DOHH2 (cell line): ENCODE results near the gene RPUSD2.

Experiments used
- H3F3A ChIP-seq: fragments of 200-600 bp; sonication (generic), shearing (Covaris generic); 2 replicates; pipeline ENCODE4 v1.6.0; 2016; ENCODE audit warnings: antibody characterized with exemption, mild to moderate bottlenecking; ENCODE audit not compliant: control insufficient read depth, insufficient read depth
- H3K27ac ChIP-seq: fragments of 200-600 bp; sonication (generic); 2 replicates; pipeline ENCODE4 v1.5.1; 2014; ENCODE audit warnings: low read depth, mild to moderate bottlenecking, low read length, moderate library complexity
- H3K27me3 ChIP-seq: fragments of 200-600 bp; sonication (generic); 2 replicates; pipeline ENCODE4 v1.6.1; 2014; ENCODE audit warnings: mild to moderate bottlenecking, low read length, mixed read lengths; ENCODE audit not compliant: control insufficient read depth
- H3K36me3 ChIP-seq: fragments of 200-600 bp; sonication (generic); 2 replicates; pipeline ENCODE4 v1.6.1; 2014; ENCODE audit warnings: mild to moderate bottlenecking, low read length, moderate library complexity, mixed read lengths; ENCODE audit not compliant: control insufficient read depth
- H3K4me1 ChIP-seq: fragments of 200-600 bp; sonication (generic); 2 replicates; pipeline ENCODE4 v1.6.1; 2014; ENCODE audit warnings: mild to moderate bottlenecking, low read length, mixed read lengths; ENCODE audit not compliant: control insufficient read depth
- H3K4me2 ChIP-seq: fragments of 200-600 bp; sonication (generic); 2 replicates; pipeline ENCODE4 v1.6.0; 2014; ENCODE audit warnings: mild to moderate bottlenecking, low read length, moderate library complexity
- H3K4me3 ChIP-seq: fragments of 200-600 bp; sonication (generic); 2 replicates; pipeline ENCODE4 v1.5.1; 2014; ENCODE audit warnings: mild to moderate bottlenecking, low read length, mixed read lengths
- H3K79me2 ChIP-seq: fragments of 200-600 bp; sonication (generic); 2 replicates; pipeline ENCODE4 v1.6.1; 2014; ENCODE audit warnings: mild to moderate bottlenecking, low read length, mixed read lengths; ENCODE audit not compliant: control insufficient read depth
- H3K9me2 ChIP-seq: fragments of 200-600 bp; sonication (generic); replicated peaks from 2 replicates; pipeline ENCODE4 v1.6.1; 2014; ENCODE audit warnings: mild to moderate bottlenecking, low read length, mixed read lengths; ENCODE audit not compliant: control insufficient read depth
- H3K9me3 ChIP-seq: fragments of 200-600 bp; sonication (generic); 2 replicates; pipeline ENCODE4 v1.6.1; 2014; ENCODE audit warnings: antibody characterized with exemption, low read length, mixed read lengths; ENCODE audit not compliant: control insufficient read depth, insufficient read depth
- H4K20me1 ChIP-seq: fragments of 200-600 bp; sonication (generic); 2 replicates; pipeline ENCODE4 v1.6.0; 2014; ENCODE audit warnings: low read depth, mild to moderate bottlenecking, antibody characterized with exemption, low read length, moderate library complexity; ENCODE audit not compliant: control insufficient read depth, insufficient read depth
- CTCF ChIP-seq: fragments of 200-600 bp; sonication (generic); IDR thresholded peaks from one replicate; pipeline ENCODE4 v1.5.1; 2014; ENCODE audit warnings: antibody characterized with exemption, mild to moderate bottlenecking, low read depth, low read length; ENCODE audit not compliant: poor library complexity, severe bottlenecking
- EZH2phosphoT487 ChIP-seq: fragments of 200-600 bp; sonication (generic); IDR thresholded peaks from 2 replicates; pipeline ENCODE4 v1.6.1; 2017; ENCODE audit warnings: borderline replicate concordance, mild to moderate bottlenecking, antibody characterized with exemption, low read length, moderate library complexity, mixed read lengths

The RPUSD2 gene

GRCh38 chr15:40594429-40594836, 25.3 kb downstream of the RPUSD2 start:
- H3K36me3 ChIP-seq = peaks cover 29% of the 10 kb centered on the region
- no peaks in the 10 kb centered on the region for H3K9me3 ChIP-seq
- 0 out of 2 replicates have a peak, but pooled peaks cover 5% of the 10 kb centered on the region for H4K20me1 ChIP-seq
- H3K4me2 ChIP-seq = peak overlapping the region; percentile 64
- peak overlapping the region; percentile 87 for H3K4me3 ChIP-seq
- TF ChIP-seq EZH2phosphoT487 (no peak), CTCF (no peak)
- peaks cover 59% of the 10 kb centered on the region for H3K4me1 ChIP-seq
- peaks cover 9% of the 10 kb centered on the region for H3F3A ChIP-seq
- no peaks in the 10 kb centered on the region for H3K9me2 ChIP-seq
- H3K27me3 ChIP-seq = peaks cover 5% of the 10 kb centered on the region
- H3K79me2 ChIP-seq = peaks cover 52% of the 10 kb centered on the region
- H3K27ac ChIP-seq = peak overlapping the region; percentile 92

GRCh38 chr15:40595219-40595618, 26.1 kb downstream of the RPUSD2 start:
- 0 out of 2 replicates have a peak, but pooled peaks cover 5% of the 10 kb centered on the region for H4K20me1 ChIP-seq
- H3K79me2 ChIP-seq = peaks cover 60% of the 10 kb centered on the region

GRCh38 chr15:40595773-40596172, 26.7 kb downstream of the RPUSD2 start:
- Histone ChIP-seq H3K36me3 (peaks cover 32% of the 10 kb centered on the region), H3K4me1 (peaks cover 61% of the 10 kb centered on the region), H3K9me2 (no peaks in the 10 kb centered on the region), H3K27me3 (no peaks in the 10 kb centered on the region), H4K20me1 (0 out of 2 replicates have a peak, but pooled peaks cover 5% of the 10 kb centered on the region), H3K4me3 (peak overlapping the region; percentile 87), H3K4me2 (peak overlapping the region; percentile 64), H3F3A (peaks cover 14% of the 10 kb centered on the region), H3K79me2 (peaks cover 66% of the 10 kb centered on the region), H3K27ac (no peak overlapping the region), H3K9me3 (no peaks in the 10 kb centered on the region)
- TF ChIP-seq CTCF (no peak), EZH2phosphoT487 (no peak)

More at GRCh38 chr15:40595219-40595618, 26.1 kb downstream of the RPUSD2 start:
- peaks cover 60% of the 10 kb centered on the region for H3K4me1 ChIP-seq
- H3K9me3 ChIP-seq = no peaks in the 10 kb centered on the region
- H3F3A ChIP-seq = peaks cover 10% of the 10 kb centered on the region
- H3K27me3 ChIP-seq = 0 out of 2 replicates have a peak, but pooled peaks cover 3% of the 10 kb centered on the region
- peaks cover 30% of the 10 kb centered on the region for H3K36me3 ChIP-seq
- no peaks in the 10 kb centered on the region for H3K9me2 ChIP-seq
- peak overlapping the region; percentile 92 for H3K27ac ChIP-seq
- peak overlapping the region; percentile 64 for H3K4me2 ChIP-seq
- peak overlapping the region; percentile 87 for H3K4me3 ChIP-seq
- TF ChIP-seq CTCF = no peak
- no peak for TF ChIP-seq EZH2phosphoT487

GRCh38 chr15:40597024-40597423, 27.9 kb downstream of the RPUSD2 start:
- Histone ChIP-seq H3K9me3 (no peaks in the 10 kb centered on the region), H3K9me2 (no peaks in the 10 kb centered on the region), H3K4me1 (peaks cover 66% of the 10 kb centered on the region), H3K4me3 (peak overlapping the region; percentile 87), H3K4me2 (peak overlapping the region; percentile 46), H3K27me3 (no peaks in the 10 kb centered on the region), H3K79me2 (peaks cover 75% of the 10 kb centered on the region), H3K36me3 (peaks cover 37% of the 10 kb centered on the region), H4K20me1 (0 out of 2 replicates have a peak, but pooled peaks cover 5% of the 10 kb centered on the region), H3F3A (peaks cover 20% of the 10 kb centered on the region), H3K27ac (0 out of 2 replicates have a peak overlapping the region, but pooled peaks have one; percentile 18)
- TF ChIP-seq EZH2phosphoT487 (no peak), CTCF (no peak)
